SH-SY5Y (cell line): Measurements from ENCODE around the gene IL15RA.

Source experiments
- GATA2 ChIP-seq: IDR thresholded peaks from 2 replicates; pipeline ENCODE4 v1.6.1; 2011; ENCODE audit warnings: mild to moderate bottlenecking, low read depth, low read length
- GATA3 ChIP-seq: IDR thresholded peaks from 2 replicates; pipeline ENCODE4 v1.6.1; 2011; ENCODE audit warnings: low read depth, mild to moderate bottlenecking, low read length, moderate library complexity

- TF ChIP-seq GATA2 (no peak), GATA3 (no peak)
These were observed 41.9 kb upstream of the IL15RA start for GRCh38 chr10:6019010-6019782.
